ENCODE measurements around the gene CDC123. TPM values are rescaled to one million over a fixed set of nuclear protein-coding genes. Genes with fewer than 3 reads are reported as not detected.

The CDC123 gene
- total RNA-seq, 1 experiment from 2014 or later = 118 TPM

DNA sequence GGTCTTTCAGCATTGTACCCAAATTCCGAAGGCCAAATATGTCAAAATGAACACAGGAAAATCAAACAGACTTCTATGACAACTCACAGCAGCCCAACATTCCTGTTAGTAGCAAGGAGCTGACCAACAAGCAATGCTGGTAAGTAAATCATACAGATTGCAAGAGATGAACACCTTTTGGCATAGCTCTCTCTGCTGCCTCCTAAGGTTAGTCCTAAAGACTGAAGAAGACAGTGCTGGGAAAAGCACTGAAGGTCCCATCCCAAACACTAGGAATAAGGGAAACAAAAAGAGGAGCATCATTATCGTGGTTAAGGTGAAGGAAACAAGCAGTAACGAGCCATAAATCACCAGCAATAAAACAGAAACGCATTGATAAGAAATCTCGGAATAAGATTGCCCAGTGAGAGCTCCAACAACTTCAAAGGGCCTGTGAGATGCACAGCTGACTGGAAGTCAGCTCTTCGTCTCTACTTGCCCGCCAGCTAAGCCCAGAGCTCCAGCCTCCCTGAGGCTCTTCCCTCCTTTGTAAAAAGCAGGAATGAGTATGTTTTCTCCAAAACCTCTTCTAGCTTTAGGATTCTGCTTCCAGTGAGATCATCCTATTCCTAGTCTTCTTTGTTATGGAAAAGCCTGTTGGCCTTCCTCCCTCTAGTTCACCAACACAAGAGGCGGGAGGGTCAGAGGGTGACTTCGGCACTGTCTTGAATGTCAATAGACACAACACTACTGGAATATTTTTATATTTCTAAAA, 15.6 kb upstream of the CDC123 start:
- Histone ChIP-seq H3K27ac (no peak overlapping the region), H3K4me1 (no peaks in the 10 kb centered on the region), H3K9me3 (replicated peaks) (no peaks in the 10 kb centered on the region), H3K4me3 (no peak overlapping the region), H3K27me3 (no peaks in the 10 kb centered on the region), H3K36me3 (peaks cover 21% of the 10 kb centered on the region)
- DNase-seq = no peak

DNA sequence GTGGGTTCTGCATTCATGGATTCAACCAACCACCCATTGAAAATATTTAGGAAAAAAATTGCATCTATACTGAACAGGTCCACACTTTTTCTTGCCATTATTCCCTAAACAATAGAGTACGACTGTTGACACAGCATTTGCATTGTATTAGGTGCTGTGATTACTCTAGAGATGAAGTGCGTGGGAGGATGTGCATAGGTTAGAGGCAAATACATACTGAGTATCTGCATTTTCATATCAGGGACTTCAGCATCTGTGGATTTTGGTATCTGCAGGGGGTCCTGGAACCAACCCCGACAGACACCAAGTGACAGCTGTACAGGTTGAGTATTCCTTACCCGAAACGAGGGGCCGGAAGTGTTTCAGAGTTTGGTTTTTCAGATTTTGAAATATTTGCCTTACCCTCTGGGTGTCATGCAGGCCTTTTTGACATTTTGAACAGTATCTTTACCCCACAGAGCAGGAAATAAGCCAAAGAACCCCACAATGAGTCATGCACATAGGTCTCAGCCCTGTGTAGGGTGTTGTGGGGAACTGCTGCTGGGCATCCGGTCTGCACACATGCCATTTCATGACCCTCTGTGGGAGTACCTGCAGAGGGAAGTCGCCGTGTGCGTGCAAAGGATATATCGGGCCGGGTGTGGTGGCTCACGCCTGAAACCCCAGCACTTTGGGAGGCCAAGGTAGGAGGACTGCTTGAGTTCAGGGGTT, 14.8 kb upstream of the CDC123 start:
- DNase-seq = no peak
- Histone ChIP-seq H3K27me3 (no peaks in the 10 kb centered on the region), H3K4me3 (no peak overlapping the region), H3K9me3 (replicated peaks) (no peaks in the 10 kb centered on the region), H3K36me3 (peaks cover 24% of the 10 kb centered on the region), H3K27ac (no peak overlapping the region), H3K4me1 (no peaks in the 10 kb centered on the region)

DNA sequence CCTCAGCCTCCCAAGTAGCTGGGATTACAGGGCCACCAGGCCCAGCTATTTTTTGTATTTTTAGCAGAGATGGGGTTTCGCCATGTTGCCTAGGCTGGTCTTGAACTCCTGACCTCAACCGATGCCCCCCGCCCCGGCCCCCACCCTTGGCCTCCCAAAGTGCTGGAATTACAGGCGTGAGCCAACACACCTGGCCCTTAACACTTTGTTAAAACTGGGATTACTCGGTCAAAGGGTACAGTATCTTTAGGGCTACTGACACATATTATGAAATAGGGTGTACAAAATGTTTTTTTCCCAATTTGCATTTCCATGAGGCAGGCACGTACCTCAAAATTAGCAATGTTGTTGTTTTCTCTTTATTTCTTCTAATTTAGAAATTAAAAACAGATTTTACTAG, 11.8 kb upstream of the CDC123 start:
- Histone ChIP-seq H3K4me1 (no peaks in the 10 kb centered on the region), H3K27me3 (no peaks in the 10 kb centered on the region), H3K9me3 (replicated peaks) (no peaks in the 10 kb centered on the region), H3K27ac (no peak overlapping the region), H3K4me3 (no peak overlapping the region), H3K36me3 (peaks cover 9% of the 10 kb centered on the region)
- no peak for DNase-seq

DNA sequence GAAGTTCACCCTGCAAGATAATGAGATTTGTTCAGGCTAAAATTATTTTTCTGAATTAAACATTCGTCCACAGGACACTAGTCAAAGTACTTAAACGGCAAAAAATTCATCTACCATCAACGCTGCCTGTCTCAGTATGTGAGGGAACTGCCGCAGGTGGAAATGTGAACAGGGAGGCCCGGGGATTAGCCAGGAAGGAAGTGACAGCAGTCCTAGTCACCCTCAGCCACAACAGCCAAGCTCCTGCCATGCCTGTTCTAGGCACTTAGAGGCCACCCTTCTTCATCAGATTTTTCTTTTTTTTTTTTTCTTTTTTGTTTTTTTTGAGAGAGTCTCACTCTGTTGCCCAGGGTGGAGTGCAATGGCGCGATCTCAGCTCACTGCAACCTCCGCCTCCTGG, 9.7 kb upstream of the CDC123 start:
- Histone ChIP-seq H3K4me3 (no peak overlapping the region), H3K9me3 (replicated peaks) (no peaks in the 10 kb centered on the region), H3K27me3 (no peaks in the 10 kb centered on the region), H3K36me3 (peaks cover 9% of the 10 kb centered on the region), H3K27ac (no peak overlapping the region), H3K4me1 (peaks cover under 1% of the 10 kb centered on the region; the same call in 1 of the 2 replicates)
- no peak for DNase-seq

DNA sequence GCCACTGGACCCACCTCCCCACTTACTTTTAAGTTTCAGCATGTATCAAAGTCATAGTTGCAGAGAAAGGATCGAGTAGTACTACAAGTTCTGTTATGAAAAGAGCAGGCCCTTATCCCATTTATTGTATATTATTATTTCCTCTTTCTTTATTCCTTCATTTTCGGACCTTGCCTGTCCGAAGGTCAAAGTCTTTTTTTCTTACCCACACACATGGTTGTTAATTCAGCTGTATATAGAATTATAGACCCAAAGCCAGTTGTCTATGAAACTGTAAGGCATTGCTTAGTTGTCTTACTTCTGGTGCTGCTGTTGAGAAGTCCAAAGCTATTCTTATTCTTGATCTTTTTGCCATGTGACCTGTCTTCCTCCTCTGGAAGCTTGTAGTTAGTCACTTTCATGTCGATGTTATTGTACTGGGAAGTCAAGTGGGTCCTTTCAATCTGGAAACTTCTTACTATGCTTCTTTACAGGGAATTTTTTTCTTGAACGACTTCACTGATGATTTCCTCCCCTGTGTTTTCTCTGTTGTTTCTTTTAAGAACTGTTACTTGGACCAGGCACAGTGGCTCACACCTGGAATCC, 8.6 kb upstream of the CDC123 start:
- no peak overlapping the region for H3K4me3 ChIP-seq
- no peak overlapping the region for H3K27ac ChIP-seq
- peaks cover 9% of the 10 kb centered on the region for H3K36me3 ChIP-seq
- peaks cover 4% of the 10 kb centered on the region for H3K4me1 ChIP-seq
- no peaks in the 10 kb centered on the region for H3K9me3 ChIP-seq (replicated peaks)
- no peak for DNase-seq
- H3K27me3 ChIP-seq = no peaks in the 10 kb centered on the region

DNA sequence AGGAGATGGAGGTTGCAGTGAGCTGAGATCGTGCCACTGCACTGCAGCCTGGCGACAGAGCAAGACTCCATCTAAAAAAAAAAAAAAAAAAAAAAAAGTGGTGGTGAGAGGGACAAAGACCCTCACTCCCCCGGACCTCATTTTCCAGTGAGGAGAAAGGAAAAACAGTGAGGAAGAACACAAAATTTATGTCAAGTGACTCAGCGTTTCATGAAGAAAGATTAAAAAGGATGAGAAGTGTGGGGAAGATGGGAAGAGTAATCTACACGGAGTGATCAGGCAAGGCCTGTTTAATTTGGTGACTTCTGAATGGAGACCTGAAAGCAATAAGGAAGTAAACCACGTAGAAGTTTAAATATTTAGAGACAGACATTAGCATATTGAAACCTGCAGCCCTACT, 7.3 kb upstream of the CDC123 start:
- peaks cover 9% of the 10 kb centered on the region for H3K36me3 ChIP-seq
- H3K9me3 ChIP-seq (replicated peaks) = no peaks in the 10 kb centered on the region
- H3K4me3 ChIP-seq = no peak overlapping the region
- no peak overlapping the region for H3K27ac ChIP-seq
- no peaks in the 10 kb centered on the region for H3K27me3 ChIP-seq
- no peak for DNase-seq
- peaks cover 11% of the 10 kb centered on the region for H3K4me1 ChIP-seq

DNA sequence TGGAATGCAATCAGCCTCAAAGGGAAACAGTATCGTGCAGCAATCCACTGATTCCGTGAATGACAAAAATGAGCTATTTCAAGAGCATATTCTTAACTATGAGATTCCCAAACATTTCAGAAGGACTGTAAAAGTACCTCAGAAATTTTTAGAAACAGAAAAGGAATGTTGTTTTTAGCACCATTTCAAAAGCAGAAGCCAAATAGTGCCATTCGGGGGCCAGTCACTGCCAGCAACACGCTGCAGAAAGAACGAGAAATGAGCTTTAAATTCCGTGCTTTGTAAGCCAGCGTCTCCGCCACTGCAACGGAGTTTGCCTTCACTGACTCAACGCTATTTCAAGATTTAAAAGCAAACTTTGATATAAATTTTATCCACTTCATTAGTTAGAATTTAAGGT, 6.6 kb upstream of the CDC123 start:
- DNase-seq = no peak
- no peak overlapping the region for H3K27ac ChIP-seq
- peaks cover 11% of the 10 kb centered on the region for H3K4me1 ChIP-seq
- H3K9me3 ChIP-seq (replicated peaks) = no peaks in the 10 kb centered on the region
- H3K4me3 ChIP-seq = no peak overlapping the region
- no peaks in the 10 kb centered on the region for H3K27me3 ChIP-seq
- peaks cover 9% of the 10 kb centered on the region for H3K36me3 ChIP-seq

DNA sequence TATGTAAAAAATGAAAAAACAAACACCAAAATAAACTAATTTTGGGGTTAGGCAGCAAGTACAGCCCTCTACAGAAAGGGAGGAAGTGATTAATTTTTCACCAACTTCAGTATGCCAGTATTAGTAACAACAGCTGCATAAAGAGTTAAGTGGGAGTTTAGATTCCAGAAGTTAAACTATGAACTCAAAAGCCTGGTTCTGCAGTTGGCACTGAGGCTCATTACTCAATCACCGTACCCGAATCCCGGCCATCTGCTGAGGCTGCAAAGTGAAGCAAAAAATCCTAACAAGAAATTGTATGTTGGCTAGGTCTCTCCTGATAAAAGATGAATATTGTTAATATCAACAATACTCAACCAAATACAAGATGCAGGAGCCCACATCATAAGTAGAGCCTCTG, 4.3 kb upstream of the CDC123 start:
- H3K9me3 ChIP-seq (replicated peaks) = no peaks in the 10 kb centered on the region
- H3K4me3 ChIP-seq = no peak overlapping the region
- H3K4me1 ChIP-seq = peaks cover 11% of the 10 kb centered on the region
- no peaks in the 10 kb centered on the region for H3K27me3 ChIP-seq
- H3K27ac ChIP-seq = no peak overlapping the region
- H3K36me3 ChIP-seq = no peaks in the 10 kb centered on the region
- peak in 1 of 2 experiments; percentile 21 for DNase-seq

DNA sequence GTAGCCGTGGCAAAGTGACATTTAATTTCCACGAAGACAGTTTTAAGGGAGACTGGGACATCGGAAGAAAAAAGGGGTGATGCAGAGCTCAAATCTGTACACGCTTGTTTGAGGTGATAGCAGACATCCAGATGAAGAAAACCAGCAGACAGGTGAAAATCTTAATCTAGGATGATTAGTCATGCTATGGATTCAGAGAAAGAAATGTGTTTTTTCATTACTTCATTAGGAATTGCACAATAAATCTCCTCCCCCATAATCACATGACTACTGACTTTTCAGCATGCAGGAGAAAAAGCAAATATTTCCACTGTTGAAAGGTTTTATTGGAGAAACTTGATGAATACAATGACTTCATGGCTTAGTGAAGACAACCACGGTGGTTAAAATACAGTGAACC, 2.8 kb upstream of the CDC123 start:
- H3K27ac ChIP-seq = no peak overlapping the region
- H3K4me3 ChIP-seq = no peak overlapping the region
- no peak for DNase-seq
- no peaks in the 10 kb centered on the region for H3K9me3 ChIP-seq (replicated peaks)
- H3K4me1 ChIP-seq = peaks cover 13% of the 10 kb centered on the region
- H3K27me3 ChIP-seq = no peaks in the 10 kb centered on the region
- no peaks in the 10 kb centered on the region for H3K36me3 ChIP-seq

DNA sequence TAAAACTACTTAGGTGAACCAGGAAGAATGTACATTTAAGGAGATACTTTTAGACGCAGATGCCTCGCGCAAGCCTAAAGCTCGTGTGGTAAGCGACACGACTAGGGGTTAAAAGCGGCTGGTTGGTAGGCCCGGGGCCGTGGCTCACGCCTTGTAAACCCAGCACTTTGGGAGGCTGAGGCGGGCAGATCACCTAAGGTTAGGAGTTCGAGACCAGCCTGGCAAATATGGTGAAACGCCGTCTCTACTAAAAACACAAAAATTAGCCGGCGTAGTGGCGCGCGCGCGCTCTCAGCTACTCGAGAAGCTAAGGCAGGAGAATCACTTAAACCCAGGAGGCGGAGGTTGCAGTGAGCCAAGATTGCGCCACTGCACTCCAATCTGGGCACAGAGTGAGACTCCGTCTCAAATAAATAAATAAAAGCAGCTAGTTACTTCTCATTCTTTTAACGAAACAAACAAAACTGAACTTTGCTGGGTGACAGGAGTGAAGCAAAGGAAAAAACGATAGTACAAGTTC, 1.2 kb upstream of the CDC123 start:
- H3K36me3 ChIP-seq = peaks cover 10% of the 10 kb centered on the region
- peak overlapping the region; percentile 82 for H3K4me3 ChIP-seq
- H3K9me3 ChIP-seq (replicated peaks) = no peaks in the 10 kb centered on the region
- peak overlapping the region; percentile 86 for H3K27ac ChIP-seq
- H3K27me3 ChIP-seq = no peaks in the 10 kb centered on the region
- H3K4me1 ChIP-seq = peaks cover 13% of the 10 kb centered on the region
- peak; percentile 14 to 21 for DNase-seq

DNA sequence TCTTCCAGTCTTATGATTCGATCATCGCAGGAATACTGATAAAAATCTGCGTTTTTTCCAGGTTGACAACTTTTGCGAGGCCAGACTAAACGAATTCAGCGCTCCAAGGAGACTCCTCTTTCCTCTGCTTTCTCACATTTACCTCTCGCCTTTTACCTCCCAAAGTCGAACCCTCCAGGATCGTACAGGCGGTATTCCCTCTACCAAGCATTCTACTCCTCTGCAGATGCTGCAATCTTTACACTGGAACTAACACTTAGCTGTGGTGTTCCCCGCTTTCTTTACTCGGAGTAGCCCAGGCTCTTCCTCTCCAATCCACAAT, 746 bp upstream of the CDC123 start:
- Histone ChIP-seq H3K36me3 (peaks cover 12% of the 10 kb centered on the region), H3K4me1 (peaks cover 13% of the 10 kb centered on the region), H3K4me3 (peak overlapping the region; percentile 82), H3K9me3 (replicated peaks) (no peaks in the 10 kb centered on the region), H3K27ac (peak overlapping the region; percentile 86), H3K27me3 (no peaks in the 10 kb centered on the region)
- no peak for DNase-seq

DNA sequence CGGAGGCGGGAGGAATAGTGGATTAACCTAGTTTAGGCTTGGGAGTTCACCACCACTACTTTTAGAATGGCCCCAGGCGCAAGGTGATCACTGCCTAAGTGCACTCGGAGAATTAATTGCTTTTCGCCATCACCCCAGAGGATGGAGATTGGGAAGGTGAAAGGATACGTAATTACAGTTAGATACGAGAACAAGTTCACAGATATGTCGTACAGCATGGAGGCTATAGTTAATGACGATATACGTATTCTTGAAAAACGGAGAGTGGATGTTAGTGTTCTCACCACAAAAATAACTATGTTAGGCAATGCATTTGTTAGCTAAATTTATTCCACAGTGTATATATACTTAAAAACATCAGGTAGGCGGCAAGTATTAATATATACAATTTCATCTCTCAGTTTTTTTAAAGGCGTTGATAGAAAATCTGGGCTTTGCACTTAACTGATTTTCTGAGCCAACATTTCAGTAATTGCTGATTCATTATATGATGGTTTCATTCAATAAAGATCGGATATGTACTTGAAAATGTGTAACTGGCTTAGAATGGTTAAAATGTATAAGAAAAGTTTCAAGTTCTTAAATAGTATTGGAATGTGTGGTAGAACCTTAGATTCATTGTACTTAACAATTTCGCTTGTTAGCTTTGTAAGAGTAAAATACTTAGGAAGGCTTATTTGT, 683 bp downstream of the CDC123 start:
- Histone ChIP-seq H3K27ac (peak overlapping the region; percentile 86), H3K9me3 (replicated peaks) (no peaks in the 10 kb centered on the region), H3K27me3 (no peaks in the 10 kb centered on the region), H3K4me3 (peak overlapping the region; percentile 82), H3K4me1 (peaks cover 10% of the 10 kb centered on the region; the same call in 1 of the 2 replicates), H3K36me3 (peaks cover 16% of the 10 kb centered on the region)
- no peak for DNase-seq

DNA sequence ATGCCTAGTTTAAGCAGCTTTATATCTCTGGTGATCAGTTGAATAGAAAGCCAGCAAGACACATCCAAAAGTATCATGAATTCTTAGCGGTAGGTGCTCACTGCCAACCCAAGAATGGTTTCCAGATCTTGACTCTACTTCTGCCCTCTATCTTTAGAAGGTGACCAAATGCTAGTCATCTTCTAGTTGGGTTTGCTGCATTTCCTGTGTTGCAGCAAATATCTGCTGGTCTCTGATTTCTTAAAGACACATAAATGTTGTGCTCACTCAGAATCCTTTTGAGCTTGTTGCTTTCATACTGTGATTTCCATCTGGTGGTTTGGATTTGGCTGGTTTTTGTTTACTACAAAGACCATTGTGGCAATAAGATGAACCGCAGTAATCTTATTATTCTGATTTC, 2.2 kb downstream of the CDC123 start:
- DNase-seq = no peak
- Histone ChIP-seq H3K4me1 (peaks cover 7% of the 10 kb centered on the region; the same call in 1 of the 2 replicates), H3K27ac (no peak overlapping the region), H3K4me3 (no peak overlapping the region), H3K27me3 (no peaks in the 10 kb centered on the region), H3K36me3 (peaks cover 24% of the 10 kb centered on the region), H3K9me3 (replicated peaks) (no peaks in the 10 kb centered on the region)

DNA sequence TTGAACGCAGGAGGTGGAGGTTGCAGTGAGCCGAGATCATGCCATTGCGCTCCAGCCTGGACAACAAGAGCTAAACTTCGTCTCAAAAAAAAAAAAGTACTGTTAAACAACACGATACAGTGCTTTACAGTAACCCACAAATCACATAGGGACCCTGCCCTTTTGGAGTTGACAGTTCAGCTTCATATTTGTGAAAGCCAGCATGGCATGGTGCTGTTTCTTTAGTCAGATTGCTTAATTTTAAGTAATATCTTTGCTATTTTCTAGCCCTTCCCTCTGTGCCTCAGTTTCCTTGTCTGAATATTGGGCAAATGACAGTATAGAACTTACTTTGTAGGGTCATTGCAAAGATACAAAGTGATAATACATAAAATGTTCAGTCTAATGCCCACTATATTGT, 4.9 kb downstream of the CDC123 start:
- no peak for DNase-seq
- Histone ChIP-seq H3K4me3 (no peak overlapping the region), H3K9me3 (replicated peaks) (no peaks in the 10 kb centered on the region), H3K4me1 (peaks cover 3% of the 10 kb centered on the region; the same call in 1 of the 2 replicates), H3K36me3 (peaks cover 32% of the 10 kb centered on the region), H3K27ac (no peak overlapping the region), H3K27me3 (no peaks in the 10 kb centered on the region)

DNA sequence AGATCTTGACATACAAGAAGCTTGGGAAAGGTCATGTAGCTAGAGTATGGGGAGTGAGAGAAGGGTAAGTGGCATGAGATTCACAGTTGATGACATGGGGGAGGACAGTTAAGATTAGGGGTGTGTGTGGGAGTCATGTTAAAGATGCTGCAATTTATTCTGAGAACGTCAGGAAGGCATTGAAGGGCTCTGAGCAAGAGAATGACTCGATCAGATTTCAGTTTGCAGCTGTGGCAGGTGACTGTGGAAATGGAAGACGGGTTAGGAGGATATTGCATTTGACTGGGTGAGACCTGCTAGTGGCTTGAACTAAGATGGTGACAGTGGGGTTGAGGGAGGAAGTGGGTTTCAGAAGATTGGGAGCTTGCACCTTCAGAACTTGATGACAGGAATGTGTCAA, 5.6 kb downstream of the CDC123 start:
- Histone ChIP-seq H3K27me3 (no peaks in the 10 kb centered on the region), H3K36me3 (peaks cover 35% of the 10 kb centered on the region), H3K4me1 (peaks cover 3% of the 10 kb centered on the region; the same call in 1 of the 2 replicates), H3K9me3 (replicated peaks) (no peaks in the 10 kb centered on the region), H3K27ac (no peak overlapping the region), H3K4me3 (no peak overlapping the region)
- no peak for DNase-seq

Data from SJCRH30 (cell line).